Endothelial cell of umbilical vein (primary cell): ENCODE results near the gene VTA1. TPM values are rescaled to one million over a fixed set of nuclear protein-coding genes. Genes with fewer than 3 reads are reported as not detected.

Experiments used
- BruUV-seq: library from RNA; stranded (reverse); fragments of 400-500 nt; replicated peaks from 2 replicates; lab custom pipeline; 2021; lab: Mats Ljungman, UMichigan
- CTCF ChIA-PET: fragments of 300-600, 350-600 bp; sonication (Branson Sonifier 250); formaldehyde crosslinking; loops from one replicate; lab custom pipeline; 2021; ENCODE audit warnings: antibody characterized with exemption, inconsistent platforms; lab: Charles Lee
- POLR2A ChIA-PET: fragments of 300-600, 350-600 bp; sonication (Branson Sonifier 250); formaldehyde crosslinking; loops from one replicate; lab custom pipeline; 2021; ENCODE audit warnings: antibody characterized with exemption, inconsistent platforms; lab: Charles Lee
- DNase-seq: peaks from one replicate; pipeline ENCODE4 v3.0.0-alpha.2; 2011; ENCODE audit warnings: low read depth, low spot score
- FAIRE-seq: peaks from 2 replicates; lab custom pipeline; 2011; peaks lifted over from hg19 to GRCh38; lab: Jason Lieb, UNC
- H2AFZ ChIP-seq: 2 replicates; pipeline ENCODE4 v1.6.0; 2012; ENCODE audit warnings: low read depth, low read length, control low read depth, inconsistent platforms
- H3K27ac ChIP-seq: 2 replicates; pipeline ENCODE4 v1.5.1; 2011; ENCODE audit warnings: low read depth, mild to moderate bottlenecking, control low read depth, low read length, moderate library complexity; ENCODE audit not compliant: insufficient read depth
- H3K27me3 ChIP-seq, 2 experiments: 2 replicates each; pipeline versions ENCODE4 v1.6.0 to v1.6.1; 2011; ENCODE audit warnings: low read length in 2 of 2, mixed read lengths in 1 of 2; ENCODE audit not compliant: control insufficient read depth in 2 of 2, insufficient read depth in 2 of 2
- H3K36me3 ChIP-seq, 2 experiments: 2 replicates in 1 of 2; 3 replicates in 1 of 2; pipeline ENCODE4 v1.5.1; 2011; ENCODE audit warnings: low read length in 2 of 2, mild to moderate bottlenecking in 1 of 2, moderate library complexity in 1 of 2; ENCODE audit not compliant: control insufficient read depth in 2 of 2, insufficient read depth in 2 of 2; ENCODE audit errors: extremely low read depth in 1 of 2
- H3K4me1 ChIP-seq: 3 replicates; pipeline ENCODE4 v1.5.1; 2011; ENCODE audit warnings: mild to moderate bottlenecking, low read length; ENCODE audit not compliant: control insufficient read depth, insufficient read depth; ENCODE audit errors: extremely low read depth
- H3K4me2 ChIP-seq: 2 replicates; pipeline ENCODE4 v1.6.1; 2011; ENCODE audit warnings: low read length, control low read depth, mixed read lengths; ENCODE audit not compliant: insufficient read depth
- H3K4me3 ChIP-seq, 3 experiments: fragments of 200-600 bp in 1 of 3; sonication (generic), shearing (Covaris generic) in 1 of 3; replicated peaks in 1 of 3; 2 replicates each; pipeline ENCODE4 v1.5.1; 2011 to 2016; ENCODE audit warnings: control low read depth in 3 of 3, low read length in 3 of 3, mild to moderate bottlenecking in 2 of 3, inconsistent platforms in 1 of 3, low read depth in 1 of 3, moderate library complexity in 1 of 3; ENCODE audit not compliant: insufficient read depth in 1 of 3
- H3K79me2 ChIP-seq: 2 replicates; pipeline ENCODE4 v1.6.0; 2012; ENCODE audit warnings: low read length, inconsistent platforms; ENCODE audit not compliant: control insufficient read depth, insufficient read depth
- H3K9ac ChIP-seq: replicated peaks from 2 replicates; pipeline ENCODE3; 2011; ENCODE audit warnings: low read length, control low read depth; ENCODE audit not compliant: insufficient read depth; ENCODE audit errors: extremely low read depth
- H3K9me1 ChIP-seq: replicated peaks from 3 replicates; pipeline ENCODE4 v1.6.0; 2011; ENCODE audit warnings: mild to moderate bottlenecking, low read length; ENCODE audit not compliant: control insufficient read depth, insufficient read depth; ENCODE audit errors: extremely low read depth
- H3K9me3 ChIP-seq: replicated peaks from 2 replicates; pipeline ENCODE4 v1.5.1; 2012; ENCODE audit warnings: low read length, inconsistent platforms; ENCODE audit not compliant: control insufficient read depth, insufficient read depth
- H4K20me1 ChIP-seq: replicated peaks from 2 replicates; pipeline ENCODE3; 2011; ENCODE audit warnings: mild to moderate bottlenecking, low read length; ENCODE audit not compliant: control insufficient read depth, insufficient read depth; ENCODE audit errors: extremely low read depth
- EZH2 ChIP-seq: IDR thresholded peaks from 2 replicates; pipeline ENCODE4 v1.6.1; 2012; ENCODE audit warnings: borderline replicate concordance, low read depth, mild to moderate bottlenecking, moderate library complexity, low read length, inconsistent platforms; ENCODE audit not compliant: severe bottlenecking
- GATA2 ChIP-seq: IDR thresholded peaks from 2 replicates; pipeline ENCODE4 v1.7.0; 2011; ENCODE audit warnings: low read depth, mild to moderate bottlenecking, moderate library complexity, mixed read lengths, low read length; ENCODE audit not compliant: insufficient read length, insufficient read depth
- JUN ChIP-seq: IDR thresholded peaks from 2 replicates; pipeline ENCODE4 v1.6.1; 2011; ENCODE audit warnings: borderline replicate concordance, low read depth; ENCODE audit not compliant: insufficient read length, insufficient read depth
- MYC ChIP-seq: IDR thresholded peaks from one replicate; pipeline ENCODE4 v1.6.1; 2011; ENCODE audit warnings: mild to moderate bottlenecking, low read depth, low read length
- POLR2A ChIP-seq: IDR thresholded peaks from 2 replicates; pipeline ENCODE4 v1.6.1; 2012; ENCODE audit warnings: low read depth, mild to moderate bottlenecking, control low read depth, low read length
- POLR2AphosphoS5 ChIP-seq: IDR thresholded peaks from 2 replicates; pipeline ENCODE4 v1.6.1; 2012; ENCODE audit warnings: low read depth, mild to moderate bottlenecking, control low read depth, low read length, moderate library complexity; ENCODE audit not compliant: insufficient read depth
- dilution Hi-C: fragments of 300-500 bp; cut with MboI; formaldehyde crosslinking; loops from one replicate; pipeline ENCODE4 v1.15.0; 2019; ENCODE audit warnings: low sequenced_read_pairs; ENCODE audit not compliant: extremely low pct_ligation_motif_present
- intact Hi-C: fragments of 100-400 bp; cut with micrococcal nuclease; formaldehyde crosslinking; loops from one replicate; pipeline ENCODE4 v1.10.0; 2022
- polyA plus RNA-seq, 4 experiments: library from polyadenylated mRNA; depleted of rRNA in 3 of 4; stranded (reverse) in 3 of 4; unstranded in 1 of 4; fragments of >200 nt; gene quantifications; 2 replicates each; pipeline versions ENCODE4 v1.2.1 to v1.2.3, GENCODE V29; 2011 to 2012; ENCODE audit warnings: missing spikeins in 1 of 4
- total RNA-seq: library from RNA; stranded (reverse); gene quantifications from 2 replicates; pipeline ENCODE4 v1.2.3, GENCODE V29; 2021
- TF ChIP-seq, protein P1 (sequence below), 2 donors: IDR thresholded peaks; 1 replicate in 1 of 2; 2 replicates in 1 of 2; pipeline ENCODE4 v1.5.1; 2011; ENCODE audit warnings: low read length in 2 of 2, mild to moderate bottlenecking in 2 of 2, moderate library complexity in 2 of 2, control low read depth in 1 of 2, inconsistent platforms in 1 of 2, low read depth in 1 of 2; ENCODE audit not compliant: insufficient read depth in 1 of 2; ENCODE audit errors: extremely low read depth in 1 of 2
- TF ChIP-seq, protein P2 (sequence below): IDR thresholded peaks from 2 replicates; pipeline ENCODE4 v1.6.1; 2011; ENCODE audit not compliant: insufficient read depth, insufficient read length

Gene VTA1
- total and polyA plus RNA-seq, 2 donors (not counting 3 experiments of a cell fraction or from before 2014, with no cell fraction given) = 39.0 to 40.9 TPM

DNA sequence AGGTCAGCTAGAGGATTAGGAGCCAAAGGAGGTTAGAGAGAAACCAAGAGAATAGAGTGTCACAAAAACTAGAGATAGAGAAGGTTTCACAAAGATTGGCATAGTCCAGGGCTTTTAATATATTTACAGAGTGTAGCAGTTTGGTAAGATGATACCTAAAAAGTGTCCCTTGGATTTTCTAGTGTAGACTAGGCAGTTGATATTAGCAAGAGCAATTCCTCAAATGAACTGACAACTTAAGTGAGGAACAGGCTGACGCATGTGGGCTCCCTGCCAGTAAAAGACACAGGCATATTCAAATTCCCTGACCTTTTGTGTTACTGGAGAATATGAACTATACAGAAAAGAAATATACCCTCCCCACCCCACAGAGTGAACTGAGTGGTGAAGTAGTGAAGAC lies 40.1 kb downstream of the VTA1 start:
- Histone ChIP-seq H3K4me1 (peaks cover 2% of the 10 kb centered on the region), H3K27me3 (no peaks in the 10 kb centered on the region), H3K4me3 (no peak overlapping the region), H3K36me3 (no peaks in the 10 kb centered on the region), H3K4me2 (no peak overlapping the region), H3K27ac (no peak overlapping the region), H3K79me2 (no peaks in the 10 kb centered on the region), H3K9ac (no peak overlapping the region), H3K9me3 (no peaks in the 10 kb centered on the region), H2AFZ (no peak overlapping the region), H3K9me1 (no peaks in the 10 kb centered on the region), H4K20me1 (no peaks in the 10 kb centered on the region)
- intact Hi-C loops (no loop called here), dilution Hi-C loops (no loop called here)
- ChIA-PET POLR2A (no interaction called here), CTCF (interaction anchor here (0.7 to 3.4 kb wide), 11 partner anchors 9 to 288 kb away, joined by 3 to 25 read pairs (median 4); no protein-coding TSS in a partner anchor)
- peak; percentile 78 for DNase-seq
- TF ChIP-seq JUN = no peak
- TF ChIP-seq MYC = no peak
- no peak for TF ChIP-seq GATA2
- TF ChIP-seq, protein P1, sequence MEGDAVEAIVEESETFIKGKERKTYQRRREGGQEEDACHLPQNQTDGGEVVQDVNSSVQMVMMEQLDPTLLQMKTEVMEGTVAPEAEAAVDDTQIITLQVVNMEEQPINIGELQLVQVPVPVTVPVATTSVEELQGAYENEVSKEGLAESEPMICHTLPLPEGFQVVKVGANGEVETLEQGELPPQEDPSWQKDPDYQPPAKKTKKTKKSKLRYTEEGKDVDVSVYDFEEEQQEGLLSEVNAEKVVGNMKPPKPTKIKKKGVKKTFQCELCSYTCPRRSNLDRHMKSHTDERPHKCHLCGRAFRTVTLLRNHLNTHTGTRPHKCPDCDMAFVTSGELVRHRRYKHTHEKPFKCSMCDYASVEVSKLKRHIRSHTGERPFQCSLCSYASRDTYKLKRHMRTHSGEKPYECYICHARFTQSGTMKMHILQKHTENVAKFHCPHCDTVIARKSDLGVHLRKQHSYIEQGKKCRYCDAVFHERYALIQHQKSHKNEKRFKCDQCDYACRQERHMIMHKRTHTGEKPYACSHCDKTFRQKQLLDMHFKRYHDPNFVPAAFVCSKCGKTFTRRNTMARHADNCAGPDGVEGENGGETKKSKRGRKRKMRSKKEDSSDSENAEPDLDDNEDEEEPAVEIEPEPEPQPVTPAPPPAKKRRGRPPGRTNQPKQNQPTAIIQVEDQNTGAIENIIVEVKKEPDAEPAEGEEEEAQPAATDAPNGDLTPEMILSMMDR (IDR thresholded peaks at IDR 0.05; ENCODE audit: extremely low read depth in 1 of 2, insufficient read depth in 1 of 2, low read depth in 1 of 2, low read length in 2 of 2) = no peak
- no peak for TF ChIP-seq EZH2
- TF ChIP-seq POLR2AphosphoS5 = no peak
- TF ChIP-seq, protein P2, sequence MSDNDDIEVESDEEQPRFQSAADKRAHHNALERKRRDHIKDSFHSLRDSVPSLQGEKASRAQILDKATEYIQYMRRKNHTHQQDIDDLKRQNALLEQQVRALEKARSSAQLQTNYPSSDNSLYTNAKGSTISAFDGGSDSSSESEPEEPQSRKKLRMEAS = no peak
- no peak for TF ChIP-seq POLR2A
- FAIRE-seq = no peak
- BruUV-seq = no TSS peak
